OCI-LY1 (cell line): ENCODE data around the gene SIK1.
"Not testable (repeated sequence)": the region's sequence is repeated elsewhere in the genome, so short reads cannot be mapped to it uniquely, and the experiment has no call there.

Experiments used
- EZH2 ChIP-seq: fragments of 200-600 bp; sonication (generic), shearing (Covaris generic); IDR thresholded peaks from 2 replicates; pipeline ENCODE4 v1.8.0; 2017; ENCODE audit warnings: borderline replicate concordance, mixed run types, mild to moderate bottlenecking, antibody characterized with exemption, low read length, moderate library complexity, mixed read lengths
- TF ChIP-seq, protein P1 (sequence below): fragments of 200-600 bp; sonication (generic), shearing (Covaris generic); IDR thresholded peaks from 2 replicates; pipeline ENCODE4 v1.5.1; 2017; ENCODE audit warnings: mild to moderate bottlenecking, antibody characterized with exemption, low read length, moderate library complexity, mixed read lengths

DNA sequence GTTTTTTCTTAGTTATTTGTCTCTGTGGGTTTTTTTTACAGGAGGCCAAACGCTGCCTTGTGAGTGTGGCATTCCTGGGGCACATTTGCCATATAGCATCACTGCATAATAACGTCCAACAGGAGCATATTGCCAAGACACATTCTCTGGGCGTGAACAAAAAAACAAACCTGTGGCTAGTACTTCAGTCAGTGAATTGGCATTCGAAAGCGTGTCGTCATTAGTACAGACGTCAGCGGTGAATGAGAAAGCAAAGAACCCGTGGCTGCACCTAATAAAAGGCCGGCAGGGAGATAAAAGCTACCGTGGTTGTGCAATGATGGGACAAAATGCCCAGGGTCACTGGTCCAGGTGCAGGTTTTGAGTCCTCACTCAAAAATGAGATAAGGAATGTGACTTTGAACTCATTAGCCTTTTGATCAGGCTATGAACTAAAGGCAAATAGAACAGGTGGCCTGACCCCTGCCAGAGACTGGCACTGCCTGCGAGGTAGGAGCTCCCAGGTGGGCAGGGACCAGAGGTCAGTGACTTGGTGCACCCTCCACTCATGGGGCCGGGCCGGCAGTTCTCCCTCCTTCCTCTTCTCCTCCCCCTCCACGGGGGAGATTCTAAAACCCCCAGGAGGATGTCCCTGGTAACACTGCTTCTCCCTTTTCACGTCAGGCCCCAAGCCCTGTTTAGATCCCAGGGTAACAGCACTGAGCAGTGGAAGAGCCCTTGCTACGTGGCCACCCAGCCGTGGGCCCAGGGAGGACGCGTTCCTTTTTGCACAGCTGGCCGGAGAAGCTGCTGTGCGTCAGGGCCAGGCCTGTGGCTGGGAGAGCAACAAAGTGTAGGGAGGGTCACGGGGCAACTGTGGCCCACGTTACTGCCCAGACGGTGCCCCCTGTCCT is 14.2 kb upstream of the SIK1 start:
- TF ChIP-seq, protein P1, sequence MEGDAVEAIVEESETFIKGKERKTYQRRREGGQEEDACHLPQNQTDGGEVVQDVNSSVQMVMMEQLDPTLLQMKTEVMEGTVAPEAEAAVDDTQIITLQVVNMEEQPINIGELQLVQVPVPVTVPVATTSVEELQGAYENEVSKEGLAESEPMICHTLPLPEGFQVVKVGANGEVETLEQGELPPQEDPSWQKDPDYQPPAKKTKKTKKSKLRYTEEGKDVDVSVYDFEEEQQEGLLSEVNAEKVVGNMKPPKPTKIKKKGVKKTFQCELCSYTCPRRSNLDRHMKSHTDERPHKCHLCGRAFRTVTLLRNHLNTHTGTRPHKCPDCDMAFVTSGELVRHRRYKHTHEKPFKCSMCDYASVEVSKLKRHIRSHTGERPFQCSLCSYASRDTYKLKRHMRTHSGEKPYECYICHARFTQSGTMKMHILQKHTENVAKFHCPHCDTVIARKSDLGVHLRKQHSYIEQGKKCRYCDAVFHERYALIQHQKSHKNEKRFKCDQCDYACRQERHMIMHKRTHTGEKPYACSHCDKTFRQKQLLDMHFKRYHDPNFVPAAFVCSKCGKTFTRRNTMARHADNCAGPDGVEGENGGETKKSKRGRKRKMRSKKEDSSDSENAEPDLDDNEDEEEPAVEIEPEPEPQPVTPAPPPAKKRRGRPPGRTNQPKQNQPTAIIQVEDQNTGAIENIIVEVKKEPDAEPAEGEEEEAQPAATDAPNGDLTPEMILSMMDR, result not testable (repeated sequence)
- not testable (repeated sequence) for TF ChIP-seq EZH2
